HL-60/S4 treated with retinoic acid at 250 ng/mL for 4 days and 3 days (cell line): Measurements from ENCODE around the gene SGSM2.

Experiments used
- in situ Hi-C: fragments of 300-500 bp; cut with MboI; formaldehyde crosslinking; loops from 2 replicates; pipeline ENCODE4 v1.7.0; 2022; ENCODE audit warnings: low sequenced_read_pairs

SGSM2 gene

GRCh38 chr17:2384439-2385127 lies 47.3 kb downstream of the SGSM2 start:
- in situ Hi-C loops = no loop called here

- in situ Hi-C loops = no loop called here
These were observed 48.2 kb downstream of the SGSM2 start for GRCh38 chr17:2385240-2386210.

- in situ Hi-C loops = no loop called here
These were observed 49.2 kb downstream of the SGSM2 start for GRCh38 chr17:2386400-2387085.

- in situ Hi-C loops = no loop called here
These were observed 50.1 kb downstream of the SGSM2 start for GRCh38 chr17:2387086-2388019.

GRCh38 chr17:2388020-2388682 lies 50.9 kb downstream of the SGSM2 start:
- in situ Hi-C loops = no loop called here

GRCh38 chr17:2388683-2389055 lies 51.4 kb downstream of the SGSM2 start:
- in situ Hi-C loops = no loop called here

- in situ Hi-C loops = no loop called here
These were observed 53.0 kb downstream of the SGSM2 start for GRCh38 chr17:2390199-2390836.

GRCh38 chr17:2391597-2392251 lies 54.4 kb downstream of the SGSM2 start:
- in situ Hi-C loops = no loop called here

- in situ Hi-C loops = no loop called here
These were observed 55.2 kb downstream of the SGSM2 start for GRCh38 chr17:2392252-2393173.

- in situ Hi-C loops = no loop called here
These were observed 56.1 kb downstream of the SGSM2 start for GRCh38 chr17:2393174-2393953.

GRCh38 chr17:2393954-2394749 lies 56.9 kb downstream of the SGSM2 start:
- in situ Hi-C loops = no loop called here

- in situ Hi-C loops = no loop called here
These were observed 57.5 kb downstream of the SGSM2 start for GRCh38 chr17:2394775-2395201.

GRCh38 chr17:2395258-2396181 lies 58.2 kb downstream of the SGSM2 start:
- in situ Hi-C loops = no loop called here

- in situ Hi-C loops = no loop called here
These were observed 58.9 kb downstream of the SGSM2 start for GRCh38 chr17:2396192-2396567.

GRCh38 chr17:2396568-2397246 lies 59.4 kb downstream of the SGSM2 start:
- in situ Hi-C loops = no loop called here
